GM21723 (cell line): ENCODE results near the gene PAQR5.
"Not testable (repeated sequence)": the region's sequence is repeated elsewhere in the genome, so short reads cannot be mapped to it uniquely, and the experiment has no call there.

Experiments
- ATAC-seq: cut with Tn5 transposase; IDR thresholded peaks from one replicate; pipeline ENCODE4 v1.9.1; 2021; ENCODE audit warnings: mild to moderate bottlenecking, moderate library complexity; ENCODE audit not compliant: unreplicated experiment

The PAQR5 gene

GRCh38 chr15:69415381-69415780 lies 116.7 kb downstream of the PAQR5 start:
- no peak for ATAC-seq

DNA sequence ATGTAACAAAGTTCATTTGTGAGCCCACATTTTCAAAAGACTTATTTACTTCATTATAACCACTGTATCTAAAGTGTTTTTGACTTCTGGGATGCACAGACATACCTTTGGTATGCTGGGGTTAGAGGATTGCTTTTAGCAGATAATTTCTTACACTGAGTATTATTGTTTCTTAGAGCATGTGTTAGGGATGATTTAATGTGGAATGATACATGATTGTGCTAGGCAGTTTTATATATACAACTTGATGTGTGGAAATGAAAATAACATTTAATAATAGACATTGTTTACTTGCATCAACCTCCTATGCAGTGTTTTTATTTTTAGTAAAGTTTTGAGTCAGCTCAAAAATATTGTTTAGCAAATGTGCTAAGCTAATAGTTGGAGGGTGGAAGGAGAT lies 118.9 kb downstream of the PAQR5 start:
- ATAC-seq, result no peak

DNA sequence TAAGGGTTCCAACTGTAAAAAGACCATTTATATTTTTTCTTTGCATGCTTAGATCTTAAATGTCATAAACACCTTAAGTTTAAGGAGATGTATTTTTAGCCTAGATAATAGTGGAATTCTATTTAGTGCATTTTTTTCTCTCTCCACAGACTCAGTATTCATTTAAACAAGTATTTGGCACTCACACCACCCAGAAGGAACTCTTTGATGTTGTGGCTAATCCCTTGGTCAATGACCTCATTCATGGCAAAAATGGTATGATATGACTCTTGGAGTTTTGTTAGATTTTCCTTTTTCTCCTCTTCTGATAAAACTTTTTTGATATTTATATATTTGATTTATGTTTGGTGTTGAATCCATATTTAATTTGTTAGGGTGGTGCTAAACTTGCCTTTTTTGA lies 122.8 kb downstream of the PAQR5 start:
- ATAC-seq, result no peak

DNA sequence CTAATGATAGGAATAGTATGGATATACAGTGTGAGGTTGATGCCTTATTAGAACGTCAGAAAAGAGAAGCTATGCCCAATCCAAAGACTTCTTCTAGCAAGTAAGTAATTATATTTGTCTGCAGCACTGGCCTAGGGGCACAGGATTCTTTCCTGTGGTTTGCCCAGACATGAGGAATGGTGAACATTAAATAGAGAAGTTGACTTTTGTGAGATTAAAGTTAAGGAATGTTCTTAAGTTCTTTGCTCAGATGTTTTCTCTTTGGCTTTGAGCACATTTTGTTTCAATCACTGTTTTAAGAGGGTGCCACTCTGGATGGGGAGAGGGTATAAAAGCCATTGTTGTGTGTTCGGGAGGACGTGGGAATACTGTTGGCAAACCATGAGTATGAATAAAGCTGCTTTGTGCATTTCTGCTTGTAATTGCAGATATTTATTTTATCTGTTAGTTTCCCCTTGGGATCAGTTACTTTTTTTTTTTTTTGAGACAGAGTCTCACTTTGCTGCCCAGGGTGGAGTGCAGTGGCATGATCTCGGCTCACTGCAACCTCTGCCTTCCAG lies 123.7 kb downstream of the PAQR5 start:
- ATAC-seq, result no peak

GRCh38 chr15:69424001-69424400 lies 125.3 kb downstream of the PAQR5 start:
- no peak for ATAC-seq

DNA sequence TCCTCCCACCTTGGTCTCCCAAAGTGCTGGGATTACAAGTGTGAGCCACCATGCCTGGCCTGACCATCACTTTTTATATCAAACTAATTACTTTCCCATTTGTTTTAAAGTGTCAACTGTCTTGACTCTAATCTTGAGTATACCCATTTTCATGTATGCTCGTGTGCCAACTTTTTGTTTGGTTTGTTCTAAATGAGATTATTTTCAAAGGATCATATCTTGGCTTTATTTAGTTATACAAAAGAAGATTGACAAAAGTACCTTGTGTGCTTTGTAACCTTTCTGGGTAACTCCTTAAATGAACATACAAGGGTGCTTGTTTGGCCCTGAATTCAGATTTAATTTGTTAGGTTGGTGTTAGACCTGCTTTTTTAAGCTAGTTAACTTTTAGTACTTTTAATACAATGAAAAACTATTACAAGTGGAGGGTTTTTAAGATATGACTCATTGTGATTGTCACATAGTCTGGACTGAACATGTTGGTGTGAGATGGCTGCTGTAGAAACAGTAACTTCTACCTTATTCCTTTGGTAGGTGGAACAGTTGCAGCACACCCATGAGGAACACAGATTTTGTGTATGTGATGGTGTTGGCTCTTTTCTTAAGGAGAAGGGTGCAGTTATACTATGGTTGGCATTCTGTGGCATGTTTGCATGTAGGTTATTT lies 126.2 kb downstream of the PAQR5 start:
- ATAC-seq, result no peak

DNA sequence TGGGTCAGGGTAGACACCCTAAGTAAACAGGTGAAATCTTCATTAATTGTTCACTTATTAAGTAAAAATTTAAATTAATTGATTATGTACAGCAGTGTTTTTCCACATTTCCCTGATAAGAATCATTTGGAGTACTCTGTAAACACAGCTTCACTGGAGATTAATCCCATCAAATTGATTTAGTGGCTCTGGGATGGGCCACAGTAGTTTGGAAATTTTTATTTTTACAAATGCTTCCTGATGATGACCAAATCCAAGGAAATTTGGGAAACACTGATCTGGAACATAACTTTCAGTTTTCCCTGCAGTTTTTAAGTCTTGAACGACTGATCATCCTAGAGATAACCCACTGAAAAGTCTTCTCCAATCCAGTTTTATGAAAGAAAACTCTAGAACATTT lies 135.1 kb downstream of the PAQR5 start:
- ATAC-seq, result no peak

DNA sequence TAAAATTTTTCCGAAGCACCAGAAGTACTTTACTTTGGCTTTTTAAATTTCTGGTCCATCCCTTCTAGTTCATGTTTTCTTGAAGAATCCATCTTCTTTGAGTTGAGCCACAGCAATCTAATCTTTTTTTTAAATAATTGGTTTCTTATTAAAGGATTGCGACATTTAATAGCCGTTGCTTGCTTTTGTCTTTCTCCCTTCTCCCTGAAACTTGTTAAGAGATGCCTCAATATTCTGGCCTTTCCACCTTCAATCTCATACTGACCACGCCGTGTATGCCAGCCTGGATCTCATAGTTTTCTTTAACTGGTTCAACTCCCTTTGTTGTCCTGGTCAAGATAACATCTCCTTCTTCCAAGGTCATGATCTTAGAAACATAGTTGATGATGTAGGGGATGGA lies 135.5 kb downstream of the PAQR5 start:
- no peak for ATAC-seq

DNA sequence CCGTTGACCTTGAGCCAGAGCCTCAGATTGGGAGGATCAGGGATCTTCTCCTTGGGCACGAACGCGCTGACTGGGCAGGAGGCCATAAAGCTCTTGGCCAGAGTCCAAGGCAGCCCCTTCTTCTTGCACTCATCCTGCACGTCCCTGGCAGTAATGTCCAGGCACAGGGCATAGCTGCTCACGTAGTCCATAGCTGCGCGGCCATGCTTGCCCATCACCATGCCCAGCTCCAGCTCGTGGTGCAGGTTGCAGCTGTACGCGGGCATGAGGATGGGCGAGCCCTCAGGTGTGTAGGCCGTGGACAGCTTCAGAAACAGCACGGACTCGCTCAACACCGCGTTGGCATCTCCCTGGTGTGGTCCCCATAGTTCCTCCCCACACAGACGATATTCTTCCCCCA lies 136.0 kb downstream of the PAQR5 start:
- no peak for ATAC-seq

GRCh38 chr15:69435985-69436384 lies 137.3 kb downstream of the PAQR5 start:
- no peak for ATAC-seq

DNA sequence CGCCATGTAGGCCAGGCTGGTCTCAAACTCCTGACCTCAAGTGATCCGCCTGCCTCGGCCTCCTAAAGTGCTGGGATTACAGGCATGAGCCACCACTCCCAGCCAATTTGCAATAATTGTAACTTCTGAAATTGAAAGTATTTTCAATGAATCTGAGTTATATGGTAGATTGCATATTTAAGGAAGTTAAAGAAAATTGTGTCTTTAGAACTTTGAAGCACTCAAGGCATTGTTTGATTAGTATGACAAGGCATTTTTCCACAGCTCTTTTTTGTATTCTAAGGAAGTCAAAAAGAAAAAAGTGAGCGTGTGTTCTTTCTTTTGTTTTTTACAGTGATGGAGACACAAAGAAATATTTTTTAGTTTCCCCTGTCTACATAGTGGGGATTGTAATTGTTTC lies 138.2 kb downstream of the PAQR5 start:
- no peak for ATAC-seq

GRCh38 chr15:69439623-69440022 lies 140.9 kb downstream of the PAQR5 start:
- no peak for ATAC-seq

- ATAC-seq, result peak; percentile 73
Measured at GRCh38 chr15:69443032-69443611, 144.4 kb downstream of the PAQR5 start.

DNA sequence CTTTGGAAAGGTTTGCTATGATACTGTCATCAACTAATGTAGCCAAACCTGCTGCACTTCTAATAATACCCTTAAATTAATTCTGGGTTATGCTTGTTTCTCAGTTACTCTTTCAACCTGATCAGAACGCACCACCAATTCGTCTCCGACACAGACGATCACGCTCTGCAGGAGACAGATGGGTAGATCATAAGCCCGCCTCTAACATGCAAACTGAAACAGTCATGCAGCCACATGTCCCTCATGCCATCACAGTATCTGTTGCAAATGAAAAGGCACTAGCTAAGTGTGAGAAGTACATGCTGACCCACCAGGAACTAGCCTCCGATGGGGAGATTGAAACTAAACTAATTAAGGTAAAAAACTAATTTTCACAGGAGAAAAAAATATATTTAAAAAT lies 146.0 kb downstream of the PAQR5 start:
- ATAC-seq, result no peak

GRCh38 chr15:69446953-69447352 lies 148.2 kb downstream of the PAQR5 start:
- ATAC-seq, result no peak

DNA sequence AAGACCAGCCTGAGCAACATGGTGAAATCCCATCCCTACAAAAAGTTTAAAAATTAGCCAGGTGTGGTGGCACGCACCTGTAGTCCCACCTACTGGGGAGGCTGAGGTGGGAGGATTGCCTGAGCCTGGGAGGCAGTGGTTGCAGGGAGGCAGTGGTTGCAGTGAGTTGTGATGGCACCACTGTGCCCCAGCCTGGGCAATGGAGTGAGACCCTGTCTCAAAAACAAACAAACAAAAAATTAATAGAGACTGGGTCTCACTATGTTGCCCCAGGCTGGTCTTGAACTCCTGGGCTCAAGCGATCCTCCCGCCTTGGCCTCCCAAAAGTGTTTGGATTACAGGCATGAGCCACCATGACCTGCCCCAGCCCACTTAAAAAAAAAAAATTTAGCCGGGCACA lies 151.5 kb downstream of the PAQR5 start:
- ATAC-seq, result not testable (repeated sequence)

GRCh38 chr15:69450968-69451695 lies 152.4 kb downstream of the PAQR5 start:
- ATAC-seq, result no peak

GRCh38 chr15:69451951-69452691 lies 153.4 kb downstream of the PAQR5 start:
- ATAC-seq, result peak; percentile 25

DNA sequence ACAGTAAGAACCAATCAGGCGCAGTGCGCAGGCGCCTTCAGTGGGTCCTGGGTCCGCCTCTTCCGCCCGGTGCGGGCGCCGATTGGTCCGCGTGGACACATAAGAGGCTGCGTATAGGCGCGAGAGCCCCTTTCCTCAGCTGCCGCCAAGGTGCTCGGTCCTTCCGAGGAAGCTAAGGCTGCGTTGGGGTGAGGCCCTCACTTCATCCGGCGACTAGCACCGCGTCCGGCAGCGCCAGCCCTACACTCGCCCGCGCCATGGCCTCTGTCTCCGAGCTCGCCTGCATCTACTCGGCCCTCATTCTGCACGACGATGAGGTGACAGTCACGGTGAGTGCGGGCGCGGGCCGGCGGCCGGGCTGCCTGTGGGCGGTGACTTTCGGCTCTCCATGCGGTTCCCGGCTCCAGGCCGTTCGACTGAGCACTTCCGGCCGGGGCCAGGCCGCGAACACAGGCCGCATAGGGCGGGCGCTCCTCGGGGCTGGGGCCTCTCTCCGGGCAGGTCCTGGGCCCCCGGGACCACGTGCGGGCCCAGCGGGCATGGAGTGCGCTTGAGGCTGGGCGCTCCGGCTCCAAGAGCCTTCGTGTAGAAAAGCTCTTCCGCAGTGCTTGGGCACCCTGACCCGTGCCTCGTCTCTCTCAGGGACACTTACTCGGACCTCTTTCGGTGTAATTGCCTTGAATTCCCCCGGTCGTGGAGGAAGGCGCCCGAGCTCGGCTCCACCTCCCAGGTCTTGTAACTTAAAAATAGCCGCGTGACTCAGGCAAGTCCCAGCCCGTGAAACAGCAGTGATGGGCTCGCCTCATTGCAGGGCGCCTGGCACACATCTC lies 154.2 kb downstream of the PAQR5 start, which contains the start of gene RPLP1:
Gene RPLP1 (plus strand): TSS at position 127 of the 830 bp plus-strand sequence. CDS start 131 bp downstream, at position 258.
- peak; percentile 83 for ATAC-seq

- ATAC-seq, result no peak
Measured at GRCh38 chr15:69454953-69455352, 156.2 kb downstream of the PAQR5 start.
